HG03103 (cell line): ENCODE data around the gene DNAJC12.
"Not testable (repeated sequence)": the region's sequence is repeated elsewhere in the genome, so short reads cannot be mapped to it uniquely, and the experiment has no call there.

ENCODE experiments used
- ATAC-seq: cut with Tn5 transposase; IDR thresholded peaks from one replicate; pipeline ENCODE4 v1.9.1; 2021; ENCODE audit warnings: low read depth; ENCODE audit not compliant: unreplicated experiment

DNAJC12 gene

GRCh38 chr10:67841737-67842136 is 3.7 kb upstream of the DNAJC12 start:
- no peak for ATAC-seq

- ATAC-seq, result no peak
These were observed 2.0 kb upstream of the DNAJC12 start for GRCh38 chr10:67839951-67840350.

GRCh38 chr10:67839511-67839910 is 1.5 kb upstream of the DNAJC12 start:
- not testable (repeated sequence) for ATAC-seq

- ATAC-seq, result no peak
These were observed 1.0 kb downstream of the DNAJC12 start for GRCh38 chr10:67836972-67837371.

- ATAC-seq, result no peak
These were observed 1.5 kb downstream of the DNAJC12 start for GRCh38 chr10:67836488-67836887.

- ATAC-seq, result not testable (repeated sequence)
These were observed 2.2 kb downstream of the DNAJC12 start for GRCh38 chr10:67835541-67836394.

GRCh38 chr10:67834375-67834774 is 3.6 kb downstream of the DNAJC12 start:
- ATAC-seq, result no peak

GRCh38 chr10:67827811-67828210 is 10.2 kb downstream of the DNAJC12 start:
- ATAC-seq, result no peak

- no peak for ATAC-seq
These were observed 18.2 kb downstream of the DNAJC12 start for GRCh38 chr10:67819768-67820204.

- ATAC-seq, result no peak
These were observed 19.7 kb downstream of the DNAJC12 start for GRCh38 chr10:67818323-67818722.

GRCh38 chr10:67816719-67817118 is 21.3 kb downstream of the DNAJC12 start:
- ATAC-seq, result no peak

- no peak for ATAC-seq
These were observed 22.4 kb downstream of the DNAJC12 start for GRCh38 chr10:67815571-67816059.

GRCh38 chr10:67812007-67812406 is 26.0 kb downstream of the DNAJC12 start:
- no peak for ATAC-seq

GRCh38 chr10:67809107-67809506 is 28.9 kb downstream of the DNAJC12 start:
- no peak for ATAC-seq

GRCh38 chr10:67808704-67809103 is 29.3 kb downstream of the DNAJC12 start:
- ATAC-seq, result no peak

- ATAC-seq, result no peak
These were observed 30.0 kb downstream of the DNAJC12 start for GRCh38 chr10:67807855-67808456.

GRCh38 chr10:67804395-67804678 is 33.7 kb downstream of the DNAJC12 start:
- ATAC-seq, result no peak

- ATAC-seq, result peak; percentile 66
These were observed 34.2 kb downstream of the DNAJC12 start for GRCh38 chr10:67803588-67804394.

GRCh38 chr10:67802767-67803538 is 35.0 kb downstream of the DNAJC12 start:
- no peak for ATAC-seq

- ATAC-seq, result no peak
These were observed 36.9 kb downstream of the DNAJC12 start for GRCh38 chr10:67801118-67801517.
